HS-27A (cell line): ENCODE results near the gene CAND2.
"Not testable (repeated sequence)": the region's sequence is repeated elsewhere in the genome, so short reads cannot be mapped to it uniquely, and the experiment has no call there.

Experiments used
- DNase-seq: peaks from one replicate; pipeline ENCODE4 v3.0.0-alpha.2; 2012; ENCODE audit warnings: low read depth, missing footprints

CAND2 gene

GRCh38 chr3:12771236-12771635 is 25.2 kb upstream of the CAND2 start:
- no peak for DNase-seq

DNA sequence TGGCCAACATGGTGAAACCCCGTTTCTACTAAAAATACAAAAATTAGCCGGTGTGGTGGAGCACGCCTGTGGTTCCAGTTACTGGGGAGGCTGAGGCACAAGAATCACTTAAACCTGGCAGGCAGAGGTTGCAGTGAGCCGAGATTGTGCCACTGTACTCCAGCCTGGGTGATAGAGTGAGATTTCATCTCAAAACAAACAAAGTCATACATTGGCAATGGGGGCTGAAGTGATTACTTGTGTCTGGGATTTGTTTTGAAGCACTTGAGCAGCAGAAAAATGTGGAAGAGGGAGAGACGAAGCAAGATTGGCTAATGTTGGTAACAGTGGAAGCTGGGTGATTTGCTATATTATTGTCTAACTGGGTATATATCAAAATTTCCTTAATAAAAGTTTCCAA is 24.0 kb upstream of the CAND2 start:
- DNase-seq, result no peak

- no peak for DNase-seq
Measured at GRCh38 chr3:12773030-12773709, 23.3 kb upstream of the CAND2 start.

- no peak for DNase-seq
Measured at GRCh38 chr3:12773710-12774086, 22.8 kb upstream of the CAND2 start.

GRCh38 chr3:12774619-12775018 is 21.9 kb upstream of the CAND2 start:
- no peak for DNase-seq

GRCh38 chr3:12775226-12775625 is 21.3 kb upstream of the CAND2 start:
- DNase-seq, result no peak

DNA sequence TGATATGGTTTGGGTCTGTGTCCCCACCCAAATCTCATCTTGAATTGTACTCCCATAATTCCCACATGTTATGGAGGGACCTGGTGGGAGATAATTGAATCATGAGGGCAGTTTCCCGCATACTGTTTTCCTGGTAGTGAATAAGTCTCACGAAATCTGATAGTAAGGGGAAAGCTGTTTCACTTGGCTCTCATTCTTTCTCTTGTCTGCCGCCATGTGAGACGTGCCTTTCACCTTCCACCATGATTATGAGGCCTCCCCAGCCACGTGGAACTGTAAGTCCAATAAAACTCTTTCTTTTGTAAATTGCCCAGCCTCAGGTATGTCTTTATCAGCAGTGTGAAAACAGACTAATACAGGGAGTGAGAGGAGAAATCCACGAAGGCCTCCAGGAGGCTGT is 20.5 kb upstream of the CAND2 start:
- not testable (repeated sequence) for DNase-seq

DNA sequence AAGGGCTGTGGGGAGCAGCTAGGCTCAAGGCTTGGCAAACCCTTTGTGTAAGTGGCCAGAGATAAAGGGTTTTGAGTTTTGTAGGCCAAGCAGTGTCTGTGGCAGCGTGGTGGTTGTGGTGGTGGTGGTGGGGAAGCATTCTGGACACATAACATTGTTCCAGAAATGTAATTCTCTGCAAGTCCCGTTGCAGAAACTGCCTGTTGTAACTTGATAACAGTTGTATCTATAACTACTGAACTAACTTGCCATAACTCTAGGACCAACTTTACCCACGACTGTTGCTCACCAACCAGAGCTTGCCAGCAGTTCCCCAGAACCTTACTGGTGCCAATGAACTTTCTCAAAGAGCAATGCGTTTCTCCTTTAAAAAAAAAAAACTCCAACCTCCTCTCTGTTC is 19.3 kb upstream of the CAND2 start:
- DNase-seq, result no peak

DNA sequence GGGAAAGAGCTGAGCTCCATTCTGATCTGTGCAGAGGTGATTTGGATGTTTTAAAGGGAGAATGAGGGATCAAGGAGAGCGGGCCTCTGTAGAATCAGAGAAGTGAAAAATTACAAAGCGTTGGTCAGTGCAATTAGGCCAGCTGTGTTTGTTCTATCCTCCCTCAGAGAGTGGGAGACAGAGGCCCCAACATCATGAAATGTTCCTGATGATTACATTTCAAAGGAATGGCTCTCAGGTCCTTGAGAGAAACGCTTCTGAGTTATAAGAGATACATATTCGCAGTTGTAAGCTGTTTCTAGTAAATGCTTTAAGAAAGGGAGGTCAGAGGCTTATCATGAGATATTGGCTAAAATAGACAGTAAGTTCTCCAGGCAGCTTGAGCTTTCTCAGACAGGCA is 15.7 kb upstream of the CAND2 start:
- no peak for DNase-seq

DNA sequence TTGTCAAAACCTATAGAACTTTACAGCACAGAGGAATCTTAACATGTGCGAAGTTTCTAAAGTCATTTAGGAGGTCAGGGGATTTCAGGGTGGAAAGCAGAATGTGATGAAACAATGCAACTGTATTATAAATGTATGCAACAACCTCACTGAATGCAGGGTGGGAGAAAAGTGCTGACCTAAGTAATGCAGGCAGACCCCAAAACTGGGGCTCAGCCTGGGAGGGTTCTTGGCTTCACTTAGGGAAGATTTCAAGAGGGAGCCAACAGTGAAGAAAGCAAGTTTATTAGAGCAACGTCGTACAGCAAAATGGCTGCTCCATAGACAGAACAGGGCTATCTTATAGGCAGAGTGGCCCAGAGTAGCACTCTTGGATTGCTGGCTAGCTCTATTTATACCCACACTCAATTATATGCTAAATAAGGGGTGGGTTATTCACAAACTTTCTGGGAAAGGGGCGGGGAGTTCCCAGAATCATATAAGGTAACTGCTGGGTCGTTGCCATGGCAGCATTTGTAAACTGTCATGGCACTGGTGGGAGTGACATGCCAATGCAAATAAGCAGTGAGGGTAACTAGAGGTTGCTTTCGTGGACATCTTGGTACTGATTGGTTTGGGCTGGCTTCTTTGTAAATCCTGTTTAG is 14.2 kb upstream of the CAND2 start:
- DNase-seq, result no peak

DNA sequence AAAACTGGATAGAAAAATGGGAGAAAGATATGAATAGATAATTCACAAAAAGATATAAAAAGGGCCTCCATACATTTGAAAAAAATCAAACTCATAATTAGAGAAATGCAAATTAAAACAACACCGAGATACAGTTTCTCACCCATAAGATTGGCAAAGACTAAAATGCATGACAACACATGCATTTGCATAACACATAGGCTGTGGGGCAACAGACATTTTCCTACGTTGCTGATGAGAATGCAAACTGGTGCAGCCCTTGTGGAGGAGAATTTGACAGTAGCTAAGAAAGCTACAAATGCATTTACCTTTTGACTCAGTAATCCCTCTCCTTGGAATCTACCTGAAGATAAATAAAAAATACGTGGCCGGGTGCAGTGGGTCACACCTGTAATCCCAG is 11.4 kb upstream of the CAND2 start:
- DNase-seq, result no peak

DNA sequence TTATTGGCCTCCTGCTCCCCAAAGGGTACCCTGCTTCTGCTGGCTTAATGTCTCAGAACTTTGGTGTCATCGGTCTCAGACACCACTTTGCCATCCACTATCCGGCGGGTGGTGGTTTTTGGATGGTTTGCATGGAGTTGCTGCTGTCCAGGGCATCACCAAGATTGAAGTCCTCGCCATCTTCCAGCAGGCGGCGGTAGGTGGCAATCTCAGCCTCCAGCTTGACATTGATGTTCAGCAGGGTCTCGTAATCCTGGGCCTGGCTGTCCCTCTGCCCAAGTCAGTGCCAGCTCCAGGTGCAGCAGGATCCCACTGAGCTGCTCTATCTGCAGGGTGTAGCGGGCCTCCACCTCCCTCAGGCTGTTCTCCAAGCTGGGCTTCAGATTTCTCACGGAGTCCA is 9.1 kb upstream of the CAND2 start:
- not testable (repeated sequence) for DNase-seq

- DNase-seq, result not testable (repeated sequence)
Measured at GRCh38 chr3:12787967-12788690, 8.4 kb upstream of the CAND2 start.

- no peak for DNase-seq
Measured at GRCh38 chr3:12791430-12791829, 5.0 kb upstream of the CAND2 start.

- no peak for DNase-seq
Measured at GRCh38 chr3:12793701-12794100, 2.8 kb upstream of the CAND2 start.

DNA sequence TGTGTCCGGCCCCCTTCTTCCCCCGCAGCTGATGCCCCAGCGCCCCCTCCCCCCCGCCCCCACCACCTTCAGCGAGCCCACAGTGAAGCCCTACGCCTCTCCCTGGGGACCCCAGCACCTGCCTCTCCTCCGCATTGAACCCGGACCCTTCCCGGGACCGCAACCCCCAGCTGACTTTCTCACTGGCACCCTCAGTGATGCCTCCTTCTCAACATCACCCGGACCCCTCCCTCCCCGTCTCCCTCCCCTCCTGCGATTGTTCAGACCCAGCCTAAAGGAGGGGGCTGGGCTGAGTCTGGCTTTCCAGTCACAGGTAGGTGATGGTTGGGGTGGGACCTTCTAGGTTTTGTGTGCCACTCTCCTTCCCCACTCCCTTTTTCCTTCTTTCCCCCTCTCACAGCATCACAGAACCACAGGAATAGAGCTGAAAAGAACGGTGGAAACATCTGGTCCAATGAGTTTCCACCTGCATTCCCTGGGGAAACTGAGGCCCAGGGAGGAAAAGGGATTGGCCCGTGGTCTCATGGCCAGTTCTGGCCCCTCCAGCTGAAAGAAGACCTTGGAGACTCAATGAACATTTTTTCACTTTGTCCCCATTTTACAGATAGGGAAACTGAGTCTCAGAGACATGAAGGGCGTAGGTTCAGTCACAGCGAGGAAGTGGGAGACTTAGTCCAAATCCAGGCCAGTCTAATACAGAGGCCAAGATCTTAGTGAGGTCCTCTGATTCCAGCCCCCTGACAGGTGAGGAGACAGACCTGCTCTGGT is 828 bp downstream of the CAND2 start:
- DNase-seq, result no peak

GRCh38 chr3:12797892-12798558 is 1.5 kb downstream of the CAND2 start:
- no peak for DNase-seq

- no peak for DNase-seq
Measured at GRCh38 chr3:12798559-12799179, 2.2 kb downstream of the CAND2 start.

GRCh38 chr3:12799525-12800440 is 3.3 kb downstream of the CAND2 start:
- DNase-seq, result no peak

DNA sequence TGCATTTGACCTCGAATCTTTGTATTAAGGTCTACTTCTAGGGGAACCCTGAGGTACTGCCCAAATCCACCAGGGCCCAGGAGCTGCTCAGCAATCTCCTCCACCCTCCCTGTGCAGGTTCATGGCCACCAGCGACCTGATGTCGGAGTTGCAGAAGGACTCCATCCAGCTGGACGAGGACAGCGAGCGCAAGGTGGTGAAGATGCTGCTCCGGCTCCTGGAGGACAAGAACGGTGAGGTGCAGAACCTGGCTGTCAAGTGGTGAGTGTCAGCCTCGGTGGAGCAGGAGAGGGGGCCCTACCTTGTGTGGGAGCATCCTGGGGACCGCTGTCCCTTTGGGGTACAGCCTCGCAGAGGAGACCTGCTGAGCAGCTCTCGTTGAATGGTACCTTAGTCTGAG is 6.9 kb downstream of the CAND2 start:
- DNase-seq, result no peak

DNA sequence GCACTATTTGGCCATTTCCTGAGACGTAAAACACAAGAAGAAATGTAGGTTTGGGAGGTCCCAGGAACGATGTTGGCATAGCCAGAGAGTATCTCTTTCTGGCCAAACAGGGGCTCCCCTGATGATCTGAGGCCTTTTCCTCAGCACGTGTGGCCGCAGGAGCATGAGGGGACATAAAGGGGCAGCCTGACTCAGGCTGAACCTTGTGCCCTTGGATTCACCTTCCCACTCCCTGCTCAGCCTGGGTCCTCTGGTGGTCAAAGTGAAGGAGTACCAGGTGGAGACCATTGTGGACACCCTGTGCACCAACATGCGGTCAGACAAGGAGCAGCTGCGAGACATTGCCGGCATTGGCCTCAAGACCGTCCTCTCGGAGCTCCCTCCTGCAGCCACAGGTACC is 10.6 kb downstream of the CAND2 start:
- no peak for DNase-seq
